ENCODE results near the gene IL20RA. TPM values are rescaled to one million over a fixed set of nuclear protein-coding genes. Genes with fewer than 3 reads are reported as not detected.
"Not testable (repeated sequence)": the region's sequence is repeated elsewhere in the genome, so short reads cannot be mapped to it uniquely, and the experiment has no call there.

Gene IL20RA
- not detected for total RNA-seq

GRCh38 chr6:137044366-137045221, at the start of gene IL20RA:
IL20RA (minus strand) TSS chr6:137044965; CDS start chr6:137044728, 237 bp downstream.
- no peaks in the 10 kb centered on the region for H3K36me3 Mint-ChIP-seq (ENCODE audit: insufficient read depth in 2 of 2)
- no peak within 1 kb of the TSS for H3K27ac Mint-ChIP-seq
- peaks cover 6% of the 10 kb centered on the region for H3K4me1 Mint-ChIP-seq (ENCODE audit: low read depth)
- H3K9me3 Mint-ChIP-seq: no peaks in the 10 kb centered on the region
- H3K4me3 Mint-ChIP-seq: peak within 1 kb of the TSS; percentile 78 to 90
- peak; percentile 62 to 75 for ATAC-seq (replicated peaks in 1 of 2)
- DNase-seq: peak; percentile 10 to 15
- H3K27me3 Mint-ChIP-seq (ENCODE audit: low read depth): peaks cover 89% of the 10 kb centered on the region

GRCh38 chr6:137093183-137094069, 48.7 kb upstream of the IL20RA start:
- H3K4me3 Mint-ChIP-seq: peak overlapping the region in 1 of 2 donors; percentile 10
- DNase-seq: peak in 1 of 2 donors; percentile 33
- H3K9me3 Mint-ChIP-seq: no peaks in the 10 kb centered on the region
- peaks cover 42% of the 10 kb centered on the region for H3K4me1 Mint-ChIP-seq (ENCODE audit: low read depth)
- peak; percentile 72 to 80 for ATAC-seq (replicated peaks in 1 of 2)
- peak overlapping the region; percentile 26 for H3K27ac Mint-ChIP-seq
- peaks cover 11% of the 10 kb centered on the region for H3K27me3 Mint-ChIP-seq (ENCODE audit: low read depth)
- no peaks in the 10 kb centered on the region for H3K36me3 Mint-ChIP-seq (ENCODE audit: insufficient read depth in 2 of 2)

GRCh38 chr6:137092018-137092417, 47.3 kb upstream of the IL20RA start:
- Mint-ChIP-seq H3K36me3 (ENCODE audit: insufficient read depth in 2 of 2) (no peaks in the 10 kb centered on the region), H3K4me1 (ENCODE audit: low read depth) (peaks cover 44% of the 10 kb centered on the region), H3K4me3 (no peak overlapping the region), H3K27me3 (ENCODE audit: low read depth) (peaks cover 11% of the 10 kb centered on the region), H3K9me3 (no peaks in the 10 kb centered on the region), H3K27ac (no peak overlapping the region)
- DNase-seq (no peak), ATAC-seq (replicated peaks in 1 of 2) (no peak)

- ATAC-seq (replicated peaks in 1 of 2): no peak
- H3K27me3 Mint-ChIP-seq (ENCODE audit: low read depth): peaks cover 25% of the 10 kb centered on the region
Measured at GRCh38 chr6:137089305-137089704, 44.5 kb upstream of the IL20RA start.

GRCh38 chr6:137087902-137088301, 43.1 kb upstream of the IL20RA start:
- Mint-ChIP-seq H3K4me1 (ENCODE audit: low read depth) (peaks cover 28% of the 10 kb centered on the region), H3K9me3 (no peaks in the 10 kb centered on the region), H3K27ac (peak overlapping the region; percentile 22), H3K36me3 (ENCODE audit: insufficient read depth in 2 of 2) (no peaks in the 10 kb centered on the region), H3K27me3 (ENCODE audit: low read depth) (peaks cover 25% of the 10 kb centered on the region), H3K4me3 (peak overlapping the region; percentile 29 to 58)
- ATAC-seq (replicated peaks in 1 of 2) (peak; percentile 77 to 78), DNase-seq (no peak)

More at GRCh38 chr6:137089305-137089704, 44.5 kb upstream of the IL20RA start:
- Mint-ChIP-seq H3K27ac (no peak overlapping the region), H3K4me1 (ENCODE audit: low read depth) (peaks cover 41% of the 10 kb centered on the region), H3K9me3 (no peaks in the 10 kb centered on the region), H3K36me3 (ENCODE audit: insufficient read depth in 2 of 2) (no peaks in the 10 kb centered on the region), H3K4me3 (no peak overlapping the region)
- DNase-seq: no peak

GRCh38 chr6:137086031-137086430, 41.3 kb upstream of the IL20RA start:
- Mint-ChIP-seq H3K36me3 (ENCODE audit: insufficient read depth in 2 of 2) (no peaks in the 10 kb centered on the region), H3K4me1 (ENCODE audit: low read depth) (peaks cover 28% of the 10 kb centered on the region), H3K27ac (peak overlapping the region; percentile 25), H3K4me3 (no peak overlapping the region), H3K9me3 (no peaks in the 10 kb centered on the region), H3K27me3 (ENCODE audit: low read depth) (peaks cover 18% of the 10 kb centered on the region)
- ATAC-seq (replicated peaks in 1 of 2): no peak
- no peak for DNase-seq

GRCh38 chr6:137084865-137085617, 40.3 kb upstream of the IL20RA start:
- no peaks in the 10 kb centered on the region for H3K9me3 Mint-ChIP-seq
- peak; percentile 33 to 65 for ATAC-seq (replicated peaks in 1 of 2)
- H3K27ac Mint-ChIP-seq: peak overlapping the region; percentile 63
- peaks cover 28% of the 10 kb centered on the region for H3K4me1 Mint-ChIP-seq (ENCODE audit: low read depth)
- H3K36me3 Mint-ChIP-seq (ENCODE audit: insufficient read depth in 2 of 2): no peaks in the 10 kb centered on the region
- DNase-seq: no peak
- peak overlapping the region; percentile 34 to 80 for H3K4me3 Mint-ChIP-seq
- peaks cover 19% of the 10 kb centered on the region for H3K27me3 Mint-ChIP-seq (ENCODE audit: low read depth)

- H3K9me3 Mint-ChIP-seq: no peaks in the 10 kb centered on the region
- peaks cover 28% of the 10 kb centered on the region for H3K4me1 Mint-ChIP-seq (ENCODE audit: low read depth)
- H3K4me3 Mint-ChIP-seq: peak overlapping the region in 1 of 2 donors; percentile 49
- no peaks in the 10 kb centered on the region for H3K36me3 Mint-ChIP-seq (ENCODE audit: insufficient read depth in 2 of 2)
- H3K27ac Mint-ChIP-seq: no peak overlapping the region
- H3K27me3 Mint-ChIP-seq (ENCODE audit: low read depth): peaks cover 19% of the 10 kb centered on the region
- DNase-seq: no peak
- no peak for ATAC-seq (replicated peaks in 1 of 2)
Measured at GRCh38 chr6:137084090-137084489, 39.3 kb upstream of the IL20RA start.

GRCh38 chr6:137081997-137082396, 37.2 kb upstream of the IL20RA start:
- DNase-seq: no peak
- no peak overlapping the region for H3K4me3 Mint-ChIP-seq
- no peaks in the 10 kb centered on the region for H3K36me3 Mint-ChIP-seq (ENCODE audit: insufficient read depth in 2 of 2)
- H3K27ac Mint-ChIP-seq: no peak overlapping the region
- no peaks in the 10 kb centered on the region for H3K9me3 Mint-ChIP-seq
- H3K4me1 Mint-ChIP-seq (ENCODE audit: low read depth): peaks cover 21% of the 10 kb centered on the region
- H3K27me3 Mint-ChIP-seq (ENCODE audit: low read depth): peaks cover 29% of the 10 kb centered on the region
- ATAC-seq (replicated peaks in 1 of 2): no peak

GRCh38 chr6:137080711-137081110, 35.9 kb upstream of the IL20RA start:
- Mint-ChIP-seq H3K36me3 (ENCODE audit: insufficient read depth in 2 of 2) (no peaks in the 10 kb centered on the region), H3K4me3 (no peak overlapping the region), H3K27ac (no peak overlapping the region), H3K4me1 (ENCODE audit: low read depth) (peaks cover 10% of the 10 kb centered on the region), H3K27me3 (ENCODE audit: low read depth) (peaks cover 24% of the 10 kb centered on the region), H3K9me3 (no peaks in the 10 kb centered on the region)
- no peak for ATAC-seq (replicated peaks in 1 of 2)
- no peak for DNase-seq

GRCh38 chr6:137076277-137077068, 31.7 kb upstream of the IL20RA start:
- Mint-ChIP-seq H3K36me3 (ENCODE audit: insufficient read depth in 2 of 2) (peaks cover 1 to 2% of the 10 kb centered on the region in 2 donors), H3K4me3 (no peak overlapping the region), H3K4me1 (ENCODE audit: low read depth) (no peaks in the 10 kb centered on the region), H3K27me3 (ENCODE audit: low read depth) (peaks cover 52% of the 10 kb centered on the region), H3K9me3 (no peaks in the 10 kb centered on the region), H3K27ac (no peak overlapping the region)
- ATAC-seq (replicated peaks in 1 of 2) (peak; percentile 94 to 99), DNase-seq (peak; percentile 65 to 69)

- H3K9me3 Mint-ChIP-seq; H3K4me3 Mint-ChIP-seq; H3K27ac Mint-ChIP-seq; ATAC-seq (replicated peaks in 1 of 2); DNase-seq; H3K4me1 Mint-ChIP-seq (ENCODE audit: low read depth); H3K36me3 Mint-ChIP-seq (ENCODE audit: insufficient read depth in 2 of 2): not testable (repeated sequence)
- H3K27me3 Mint-ChIP-seq (ENCODE audit: low read depth): peaks cover 54% of the 10 kb centered on the region
Measured at GRCh38 chr6:137075790-137076189, 31.0 kb upstream of the IL20RA start.
